H1 (cell line): Measurements from ENCODE around the gene GNLY. TPM values are rescaled to one million over a fixed set of nuclear protein-coding genes. Genes with fewer than 3 reads are reported as not detected.

Experiments
- CTCF ChIA-PET: fragments of 300-600 bp; sonication (Branson Sonifier 250); formaldehyde crosslinking; loops from one replicate; lab custom pipeline; 2021; ENCODE audit not compliant: partially characterized antibody; lab: Charles Lee
- POLR2A ChIA-PET: fragments of 300-600 bp; sonication (Branson Sonifier 250); formaldehyde crosslinking; loops from one replicate; lab custom pipeline; 2021; ENCODE audit warnings: inconsistent platforms; ENCODE audit not compliant: partially characterized antibody; lab: Charles Lee
- DNase-seq, 2 experiments: peaks; one replicate each; pipeline versions ENCODE4 v3.0.0 to v3.0.0-alpha.2; 2010 to 2022; ENCODE audit warnings: low spot score in 2 of 2, low read depth in 1 of 2, mixed read lengths in 1 of 2
- FAIRE-seq: peaks from 2 replicates; lab custom pipeline; 2011; peaks lifted over from hg19 to GRCh38; lab: Jason Lieb, UNC
- H2AFZ ChIP-seq: 2 replicates; pipeline ENCODE4 v1.8.1; 2012; ENCODE audit warnings: low read length, inconsistent platforms
- H2AK5ac ChIP-seq: 2 replicates; pipeline ENCODE4 v1.6.1; 2013; ENCODE audit warnings: low read depth, low read length
- H2BK120ac ChIP-seq: replicated peaks from 2 replicates; pipeline ENCODE3; 2013; ENCODE audit warnings: low read depth, low read length, inconsistent platforms
- H2BK12ac ChIP-seq: 2 replicates; pipeline ENCODE4 v1.6.1; 2013; ENCODE audit warnings: low read depth, low read length
- H2BK15ac ChIP-seq: 2 replicates; pipeline ENCODE4 v1.6.1; 2013; ENCODE audit warnings: low read length
- H2BK20ac ChIP-seq: 2 replicates; pipeline ENCODE4 v1.6.1; 2013; ENCODE audit warnings: low read length
- H2BK5ac ChIP-seq: 2 replicates; pipeline ENCODE4 v1.6.1; 2013; ENCODE audit warnings: low read depth, low read length
- H3K14ac ChIP-seq: 2 replicates; pipeline ENCODE4 v1.6.1; 2013; ENCODE audit warnings: inconsistent platforms; ENCODE audit not compliant: insufficient read length
- H3K18ac ChIP-seq: 2 replicates; pipeline ENCODE4 v1.6.1; 2013; ENCODE audit warnings: low read length; ENCODE audit errors: extremely low read depth
- H3K23ac ChIP-seq: 2 replicates; pipeline ENCODE4 v1.6.1; 2013; ENCODE audit warnings: inconsistent platforms; ENCODE audit not compliant: insufficient read length
- H3K23me2 ChIP-seq: 2 replicates; pipeline ENCODE4 v1.6.1; 2013; ENCODE audit warnings: low read depth, low read length
- H3K27ac ChIP-seq: 2 replicates; pipeline ENCODE4 v1.6.1; 2011; ENCODE audit warnings: low read depth, low read length, inconsistent platforms
- H3K27me3 ChIP-seq, 4 experiments: replicated peaks in 1 of 4; 1 replicate in 1 of 4; 2 replicates in 3 of 4; pipeline versions ENCODE4 v1.6.1 to v1.8.1; 2011 to 2013; ENCODE audit warnings: low read length in 3 of 4, mild to moderate bottlenecking in 3 of 4, inconsistent platforms in 2 of 4, mixed read lengths in 2 of 4, moderate library complexity in 1 of 4; ENCODE audit not compliant: control insufficient read depth in 3 of 4, insufficient read depth in 3 of 4; ENCODE audit errors: extremely low read depth in 1 of 4
- H3K36me3 ChIP-seq, 4 experiments: 2 replicates each; pipeline versions ENCODE4 v1.6.1 to v1.8.1; 2011 to 2013; ENCODE audit warnings: mild to moderate bottlenecking in 4 of 4, low read length in 3 of 4, moderate library complexity in 2 of 4, control low read depth in 1 of 4, inconsistent platforms in 1 of 4; ENCODE audit not compliant: insufficient read depth in 4 of 4, control insufficient read depth in 2 of 4
- H3K4ac ChIP-seq: replicated peaks from 2 replicates; pipeline ENCODE3; 2013; ENCODE audit warnings: low read length, low read depth, mixed read lengths, inconsistent platforms; ENCODE audit not compliant: insufficient read length
- H3K4me1 ChIP-seq, 4 experiments: replicated peaks in 1 of 4; 1 replicate in 1 of 4; 2 replicates in 3 of 4; pipeline versions ENCODE4 v1.6.1 to v1.8.1; 2011 to 2013; ENCODE audit warnings: low read length in 3 of 4, inconsistent platforms in 2 of 4, mixed read lengths in 1 of 4; ENCODE audit not compliant: insufficient read depth in 4 of 4, control insufficient read depth in 3 of 4
- H3K4me2 ChIP-seq, 2 experiments: 2 replicates each; pipeline versions ENCODE4 v1.6.1 to v1.8.1; 2011 to 2013; ENCODE audit warnings: low read depth in 2 of 2, low read length in 2 of 2, control low read depth in 1 of 2, inconsistent platforms in 1 of 2, mild to moderate bottlenecking in 1 of 2; ENCODE audit not compliant: insufficient read depth in 1 of 2
- H3K4me3 ChIP-seq, 4 experiments: fragments of 200-600, 300-600 bp in 1 of 4; sonication (generic), shearing (Covaris generic), sonication (Bioruptor Twin) in 1 of 4; 2 replicates each; pipeline versions ENCODE4 v1.5.1 to v1.8.1; 2011 to 2016; ENCODE audit warnings: low read length in 4 of 4, low read depth in 3 of 4, control low read depth in 2 of 4, inconsistent platforms in 2 of 4, mild to moderate bottlenecking in 2 of 4, mixed read lengths in 1 of 4, moderate library complexity in 1 of 4; ENCODE audit not compliant: insufficient read depth in 2 of 4; ENCODE audit errors: extremely low read depth in 1 of 4
- H3K56ac ChIP-seq: replicated peaks from 2 replicates; pipeline ENCODE3; 2013; ENCODE audit warnings: low read depth, mild to moderate bottlenecking, mixed read lengths, low read length, inconsistent platforms; ENCODE audit not compliant: insufficient read length
- H3K79me1 ChIP-seq: 2 replicates; pipeline ENCODE4 v1.6.1; 2013; ENCODE audit warnings: low read depth, low read length, control low read depth
- H3K79me2 ChIP-seq, 2 experiments: 2 replicates each; pipeline versions ENCODE4 v1.6.1 to v1.8.1; 2012 to 2013; ENCODE audit warnings: low read length in 2 of 2, mild to moderate bottlenecking in 2 of 2, inconsistent platforms in 1 of 2; ENCODE audit not compliant: insufficient read depth in 2 of 2, control insufficient read depth in 1 of 2
- H3K9ac ChIP-seq, 4 experiments: replicated peaks in 1 of 4; 1 replicate in 1 of 4; 2 replicates in 3 of 4; pipeline versions ENCODE4 v1.6.1 to v1.8.1; 2011 to 2013; ENCODE audit warnings: low read depth in 3 of 4, low read length in 3 of 4, control low read depth in 2 of 4, mild to moderate bottlenecking in 2 of 4, moderate library complexity in 2 of 4, inconsistent platforms in 1 of 4; ENCODE audit errors: extremely low read depth in 1 of 4
- H3K9me3 ChIP-seq, 2 experiments: 2 replicates each; pipeline versions ENCODE4 v1.6.1 to v1.8.1; 2012 to 2013; ENCODE audit warnings: mild to moderate bottlenecking in 2 of 2, moderate library complexity in 2 of 2, control low read depth in 1 of 2, inconsistent platforms in 1 of 2, low read depth in 1 of 2, low read length in 1 of 2, mixed read lengths in 1 of 2; ENCODE audit not compliant: insufficient read depth in 2 of 2
- H4K20me1 ChIP-seq, 2 experiments: replicated peaks in 1 of 2; 2 replicates each; pipeline versions ENCODE3 to v1.8.1; 2011 to 2013; ENCODE audit warnings: inconsistent platforms in 2 of 2, low read length in 2 of 2, mild to moderate bottlenecking in 1 of 2; ENCODE audit not compliant: insufficient read depth in 2 of 2, control insufficient read depth in 1 of 2
- H4K5ac ChIP-seq: 2 replicates; pipeline ENCODE4 v1.6.1; 2013; ENCODE audit warnings: low read length, low read depth, mixed read lengths, inconsistent platforms; ENCODE audit not compliant: insufficient read length
- H4K8ac ChIP-seq: 2 replicates; pipeline ENCODE4 v1.8.0; 2013; ENCODE audit warnings: mild to moderate bottlenecking, moderate library complexity, low read length, inconsistent platforms; ENCODE audit not compliant: insufficient read depth; ENCODE audit errors: extremely low read depth
- H4K91ac ChIP-seq: replicated peaks from 2 replicates; pipeline ENCODE3; 2013; ENCODE audit warnings: low read length, mixed read lengths, inconsistent platforms; ENCODE audit not compliant: insufficient read length
- CEBPB ChIP-seq: IDR thresholded peaks from 2 replicates; pipeline ENCODE4 v1.6.1; 2012; ENCODE audit warnings: low read depth, low read length
- POU5F1 ChIP-seq: IDR thresholded peaks from 2 replicates; pipeline ENCODE4 v1.6.1; 2011; ENCODE audit warnings: low read depth, mild to moderate bottlenecking, low read length, moderate library complexity
- RNF2 ChIP-seq: fragments of 200-900, 300-1000 bp; sonication (generic); IDR thresholded peaks from 2 replicates; pipeline ENCODE4 v1.7.1; 2016; ENCODE audit warnings: borderline replicate concordance, low read depth, mild to moderate bottlenecking, antibody characterized with exemption, low read length; ENCODE audit not compliant: poor library complexity, severe bottlenecking; ENCODE audit errors: missing control alignments
- WGBS, 2 experiments: shearing (Covaris generic) in 1 of 2; methylation state at CpG; one replicate each; pipeline versions ENCODE4 v1.1.6 to v1.1.7; 2013 to 2015; ENCODE audit warnings: low lambda C conversion rate in 2 of 2, mixed read lengths in 2 of 2, inconsistent platforms in 1 of 2, low coverage in 1 of 2, missing lambda C conversion rate in 1 of 2; ENCODE audit not compliant: insufficient replicate concordance in 2 of 2, insufficient coverage in 1 of 2, insufficient read length in 1 of 2; ENCODE audit errors: extremely low coverage in 1 of 2, missing lambda C conversion rate in 1 of 2; 5-methylcytosine and 5-hydroxymethylcytosine counted together
- polyA plus RNA-seq, 7 experiments: library from polyadenylated mRNA; depleted of rRNA in 3 of 7; stranded (reverse) in 5 of 7; unstranded in 2 of 7; fragments of >200 nt in 5 of 7; fragments of 200-250 nt in 2 of 7; gene quantifications; 1 replicate in 5 of 7; 2 replicates in 1 of 7; 4 replicates in 1 of 7; pipeline versions ENCODE4 v1.2.1 to v1.2.3, GENCODE V29; 2011 to 2013; ENCODE audit warnings: missing spikeins in 2 of 7, mixed read lengths in 2 of 7
- total RNA-seq: library from RNA; stranded (reverse); fragmentation: NEBNext Ultra II Directional; extraction: Animal tissue kit (Norgen Biotek cat#: 25700); gene quantifications from 2 replicates; pipeline ENCODE4 v1.2.1, GENCODE V29; 2021

The GNLY gene
- total and polyA plus RNA-seq, 2 of the 8 experiments (the other 6 are each of a cell fraction or from before 2014, with no cell fraction given): 0.03 TPM; not detected in 1

DNA sequence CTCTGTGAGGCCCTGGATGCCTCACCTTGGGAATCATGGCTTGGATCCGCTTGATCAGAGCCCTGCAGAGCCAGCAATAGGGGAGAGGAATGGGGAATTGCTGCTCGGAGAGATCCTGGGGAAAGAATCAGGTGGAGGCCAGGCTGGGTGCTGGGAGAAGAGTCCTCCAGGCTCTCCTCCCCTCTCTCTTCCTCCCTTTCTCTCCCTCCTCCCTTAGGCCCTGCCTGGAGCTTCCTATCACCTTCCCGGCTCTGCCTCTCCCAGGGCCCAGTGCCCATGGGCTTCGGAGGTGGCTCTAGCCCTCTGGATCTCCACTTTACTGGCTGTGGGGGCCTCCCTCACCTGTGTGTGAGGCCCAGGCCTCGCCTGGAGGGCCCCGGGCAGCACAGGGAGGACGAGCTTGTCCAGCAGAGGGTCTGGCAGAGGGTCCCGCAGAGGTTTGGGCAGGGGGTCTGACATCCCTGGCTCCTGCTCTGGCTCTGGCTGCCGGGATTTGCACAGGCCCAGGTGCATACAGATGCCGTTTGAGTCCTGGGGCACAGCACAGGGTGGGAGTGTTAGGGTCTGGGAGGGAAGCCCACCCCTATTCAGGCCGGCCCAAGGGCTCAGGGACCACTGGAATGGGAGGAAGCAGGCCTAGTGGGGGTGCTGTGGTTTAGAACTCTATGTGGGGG is 28.8 kb upstream of the GNLY start:
- Histone ChIP-seq H3K9ac (no peak overlapping the region), H3K4me3 (no peak overlapping the region)
- CTCF ChIA-PET: interaction anchor here (0.7 to 2.5 kb wide), 8 partner anchors 11 to 62 kb away, joined by 3 to 13 read pairs (median 4); no protein-coding TSS in a partner anchor

More for the DNA sequence above, 28.8 kb upstream of the GNLY start:
- peak overlapping the region; percentile 41 for H4K8ac ChIP-seq
- H3K4me2 ChIP-seq: no peak overlapping the region
- H2AK5ac ChIP-seq: no peak overlapping the region
- no peak overlapping the region for H4K5ac ChIP-seq
- H2BK12ac ChIP-seq: no peak overlapping the region
- H3K4ac ChIP-seq: no peak overlapping the region
- no peak overlapping the region for H4K91ac ChIP-seq
- WGBS, 2 experiments: 83% methylated on average over 10 of the region's 11 CpGs; no CpG with 5 or more reads in 1 of the 2 experiments
- no peak overlapping the region for H3K18ac ChIP-seq
- H3K36me3 ChIP-seq: no peaks in the 10 kb centered on the region; a peak in 1 of 8 replicates
- no peak overlapping the region for H2BK120ac ChIP-seq
- TF ChIP-seq CEBPB (no peak), POU5F1 (no peak), RNF2 (no peak)
- H3K56ac ChIP-seq: no peak overlapping the region
- H3K27ac ChIP-seq: no peak overlapping the region
- no peaks in the 10 kb centered on the region; the same call in 1 of the 2 replicates for H3K79me1 ChIP-seq
- peaks cover 3 to 6% of the 10 kb centered on the region in 2 experiments for H4K20me1 ChIP-seq
- no peak overlapping the region for H2AFZ ChIP-seq
- no peak overlapping the region for H3K23ac ChIP-seq
- DNase-seq: no peak
- POLR2A ChIA-PET: interaction anchor here (2.0 to 2.2 kb wide), 2 partner anchors 8 to 12 kb away, joined by 5 to 8 read pairs; no protein-coding TSS in a partner anchor
- no peak for FAIRE-seq
- H3K79me2 ChIP-seq: no peaks in the 10 kb centered on the region
- no peaks in the 10 kb centered on the region for H3K27me3 ChIP-seq
- H3K9me3 ChIP-seq: no peaks in the 10 kb centered on the region
- no peak overlapping the region for H2BK15ac ChIP-seq
- peaks cover 0 to 3% (median under 1%) of the 10 kb centered on the region in 4 experiments; a peak in 2 of 7 replicates for H3K4me1 ChIP-seq
- no peak overlapping the region; the same call in 1 of the 2 replicates for H2BK5ac ChIP-seq
- no peak overlapping the region for H2BK20ac ChIP-seq
- H3K14ac ChIP-seq: no peak overlapping the region
- H3K23me2 ChIP-seq: peaks cover 4% of the 10 kb centered on the region; the same call in 1 of the 2 replicates
